Measurements from ENCODE around the gene SDK1.

GRCh38 chr7:4080954-4081353 is 779.9 kb downstream of the SDK1 start:
- no peak for TF ChIP-seq CTCF (IDR thresholded peaks at IDR 0.05; ENCODE audit: extremely low read depth in 1 of 2, insufficient read depth in 1 of 2, low read depth in 1 of 2, low read length in 2 of 2)
- TF ChIP-seq JUN (IDR thresholded peaks at IDR 0.05; ENCODE audit: borderline replicate concordance, insufficient read depth, insufficient read length, low read depth), result no peak
- no peak for TF ChIP-seq EZH2 (IDR thresholded peaks at IDR 0.05; ENCODE audit: borderline replicate concordance, low read depth, low read length, severe bottlenecking)
- TF ChIP-seq GATA2 (IDR thresholded peaks at IDR 0.05; ENCODE audit: insufficient read depth, insufficient read length, low read depth, low read length), result no peak
- no peak for TF ChIP-seq POLR2AphosphoS5 (IDR thresholded peaks at IDR 0.05; ENCODE audit: insufficient read depth, low read depth, low read length)
- no peak for TF ChIP-seq POLR2A (IDR thresholded peaks at IDR 0.05; ENCODE audit: low read depth, low read length)

Measured in endothelial cell of umbilical vein (primary cell).